ENCODE data around the gene FNBP1.

GRCh38 chr9:130053109-130053503, 10.1 kb upstream of the FNBP1 start:
- no peak for TF ChIP-seq CTCF (IDR thresholded peaks at IDR 0.05 in 2 of 3, conservative IDR thresholded peaks at IDR 0.05 in 1 of 3; ENCODE audit: control insufficient read depth in 2 of 3, extremely low read depth in 1 of 3, insufficient read depth in 1 of 3, low read depth in 3 of 3, low read length in 3 of 3)
- TF ChIP-seq MAX (IDR thresholded peaks at IDR 0.05; ENCODE audit: low read depth, low read length): no peak
- no peak for TF ChIP-seq BCL11A (IDR thresholded peaks at IDR 0.05; ENCODE audit: low read depth, low read length)
